Astrocyte of the spinal cord (primary cell): ENCODE data around the gene FADD.
"Not testable (repeated sequence)": the region's sequence is repeated elsewhere in the genome, so short reads cannot be mapped to it uniquely, and the experiment has no call there.

ENCODE experiments used
- DNase-seq: peaks from one replicate; pipeline ENCODE4 v3.0.0; 2011; ENCODE audit warnings: low read depth, low spot score
- H3K4me3 ChIP-seq: 2 replicates; pipeline ENCODE4 v1.5.1; 2011; ENCODE audit warnings: low read depth, mild to moderate bottlenecking, low read length, moderate library complexity
- CTCF ChIP-seq: IDR thresholded peaks from 2 replicates; pipeline ENCODE4 v1.5.1; 2012; ENCODE audit warnings: low read depth, mild to moderate bottlenecking, low read length, inconsistent platforms
- in situ Hi-C: cut with HindIII; loops from 2 replicates; pipeline ENCODE4 v1.10.0; 2017; ENCODE audit warnings: low sequenced_read_pairs

FADD gene

DNA sequence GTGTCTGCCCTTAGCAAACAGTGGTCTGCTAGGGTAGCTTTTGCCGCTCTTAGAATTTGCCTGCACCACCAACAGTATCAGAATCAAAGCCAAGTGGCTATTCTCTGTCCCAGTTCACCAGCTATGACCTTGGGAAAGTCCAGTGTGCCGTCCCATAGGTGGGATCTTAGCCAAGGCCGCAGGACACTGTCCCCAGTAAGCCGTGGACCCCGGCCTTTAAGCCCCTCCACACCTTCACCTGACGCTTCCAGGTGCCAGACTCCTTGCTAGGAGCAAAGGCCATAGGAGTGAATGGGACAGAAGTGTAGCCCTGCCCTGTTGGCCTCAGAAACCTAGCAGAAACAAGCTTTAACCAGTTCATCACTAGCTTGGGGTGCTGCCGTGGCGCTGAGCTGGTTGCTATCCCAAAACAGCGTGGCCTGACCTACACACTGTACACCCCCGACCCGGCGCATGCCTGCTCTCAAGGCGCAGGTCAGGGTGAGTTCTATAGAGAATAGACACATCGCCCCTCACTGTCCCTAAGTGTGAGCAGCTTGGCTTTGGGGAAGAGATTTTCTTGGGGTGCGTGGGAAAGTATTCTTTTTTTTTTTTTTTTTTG is 4.5 kb downstream of the FADD start:
- H3K4me3 ChIP-seq, result no peak overlapping the region
- DNase-seq, result no peak
- in situ Hi-C loops, result no loop called here
- TF ChIP-seq CTCF, result no peak

- in situ Hi-C loops, result no loop called here
- TF ChIP-seq CTCF, result no peak
- H3K4me3 ChIP-seq, result no peak overlapping the region
- no peak for DNase-seq
Measured at GRCh38 chr11:70209391-70209912, 6.4 kb downstream of the FADD start.

DNA sequence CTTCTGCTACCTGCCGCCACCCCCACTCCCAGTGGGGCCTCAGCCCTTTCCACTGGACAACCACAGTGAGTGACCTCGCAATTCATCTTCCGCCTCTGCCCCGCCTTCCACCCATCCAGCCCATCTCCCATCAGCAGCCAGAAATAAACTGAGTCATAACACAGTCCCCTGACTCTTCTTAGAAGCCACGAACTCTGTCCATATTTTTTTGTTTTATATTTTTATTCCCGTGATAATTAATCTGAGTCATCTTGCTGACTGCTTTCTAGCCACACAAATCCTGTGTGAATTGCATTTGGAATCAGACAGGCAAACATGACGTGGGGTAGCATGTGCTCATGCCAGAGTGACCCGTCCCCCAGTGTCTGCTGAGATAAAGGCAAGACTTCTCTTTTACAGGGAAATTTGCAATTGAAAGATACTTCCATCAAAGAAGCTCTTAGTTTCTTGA is 7.0 kb downstream of the FADD start:
- in situ Hi-C loops, result no loop called here
- peak; percentile 73 for DNase-seq
- H3K4me3 ChIP-seq, result no peak overlapping the region
- no peak for TF ChIP-seq CTCF

GRCh38 chr11:70210530-70210929 is 7.4 kb downstream of the FADD start:
- TF ChIP-seq CTCF, result no peak
- in situ Hi-C loops, result no loop called here
- no peak overlapping the region for H3K4me3 ChIP-seq
- no peak for DNase-seq

- in situ Hi-C loops, result no loop called here
- DNase-seq, result no peak
- no peak for TF ChIP-seq CTCF
- H3K4me3 ChIP-seq, result no peak overlapping the region
Measured at GRCh38 chr11:70212227-70212811, 9.2 kb downstream of the FADD start.

GRCh38 chr11:70217388-70217787 is 14.3 kb downstream of the FADD start:
- in situ Hi-C loops, H3K4me3 ChIP-seq, DNase-seq: not testable (repeated sequence)

DNA sequence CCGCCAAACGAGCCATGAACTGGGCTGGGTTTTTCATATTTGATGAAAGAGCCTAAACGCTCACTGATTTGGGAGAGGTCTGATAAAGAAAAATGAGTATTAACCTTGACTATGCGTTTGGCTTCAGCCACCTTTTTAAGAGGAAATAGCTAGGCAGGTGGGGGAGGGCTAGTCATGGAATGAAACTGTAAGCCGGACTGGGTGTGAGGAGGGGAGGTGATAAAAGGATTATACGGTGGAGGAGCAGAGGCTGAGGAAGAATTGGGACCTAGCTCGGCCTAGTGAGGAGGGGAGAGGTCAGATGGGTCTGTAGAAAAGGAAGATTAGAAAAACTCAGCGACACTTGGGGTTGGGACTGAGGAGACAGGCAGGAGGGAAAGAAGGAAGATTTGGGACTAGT is 15.0 kb downstream of the FADD start:
- H3K4me3 ChIP-seq, DNase-seq, in situ Hi-C loops: not testable (repeated sequence)
